ENCODE results near the gene USP21. TPM values are rescaled to one million over a fixed set of nuclear protein-coding genes. Genes with fewer than 3 reads are reported as not detected.

Gene USP21
- total RNA-seq, 2 donors from 2014 or later = 23.2 to 28.8 TPM

- Histone ChIP-seq H3K27ac (peak within 1 kb of the TSS; percentile 89), H3K9me3 (no peaks in the 10 kb centered on the region), H3K4me3 (peak within 1 kb of the TSS; percentile 75), H3K36me3 (peaks cover 11% of the 10 kb centered on the region), H3K27me3 (replicated peaks; ENCODE audit: insufficient read depth) (no peaks in the 10 kb centered on the region), H3K4me1 (ENCODE audit: control insufficient read depth in 1 of 2, low read depth in 2 of 2) (peaks cover 19 to 33% of the 10 kb centered on the region in 2 donors)
- ATAC-seq (ENCODE audit: insufficient number of reproducible peaks, low FRiP score, low read depth) = peak; percentile 87
- DNase-seq (ENCODE audit: low spot score) = peak; percentile 97
- no peak for TF ChIP-seq CTCF (IDR thresholded peaks at IDR 0.05)
These were observed 6.7 kb downstream of the USP21 start, which contains the start of gene PPOX for GRCh38 chr1:161165742-161166668. TSS of gene PPOX (plus strand) at chr1:161166426. CDS start at chr1:161166848, 422 bp downstream.

- Histone ChIP-seq H3K9me3 (no peaks in the 10 kb centered on the region), H3K27ac (peak overlapping the region; percentile 89), H3K4me3 (peak overlapping the region; percentile 75), H3K36me3 (peaks cover 20% of the 10 kb centered on the region), H3K27me3 (replicated peaks; ENCODE audit: insufficient read depth) (no peaks in the 10 kb centered on the region), H3K4me1 (ENCODE audit: control insufficient read depth in 1 of 2, low read depth in 2 of 2) (peaks cover 13 to 24% of the 10 kb centered on the region in 2 donors)
- TF ChIP-seq CTCF (IDR thresholded peaks at IDR 0.05) = no peak
- DNase-seq (ENCODE audit: low spot score) = no peak
- ATAC-seq (ENCODE audit: insufficient number of reproducible peaks, low FRiP score, low read depth) = no peak
These were observed 7.6 kb downstream of the USP21 start for GRCh38 chr1:161166669-161167548.

- no peak overlapping the region for H3K4me3 ChIP-seq
- TF ChIP-seq CTCF (IDR thresholded peaks at IDR 0.05) = no peak
- H3K36me3 ChIP-seq = peaks cover 32% of the 10 kb centered on the region
- no peak overlapping the region for H3K27ac ChIP-seq
- ATAC-seq (ENCODE audit: insufficient number of reproducible peaks, low FRiP score, low read depth) (no peak), DNase-seq (ENCODE audit: low spot score) (no peak)
- H3K27me3 ChIP-seq (replicated peaks; ENCODE audit: insufficient read depth) = no peaks in the 10 kb centered on the region
- H3K9me3 ChIP-seq = no peaks in the 10 kb centered on the region
- peaks cover 16 to 35% of the 10 kb centered on the region in 2 donors for H3K4me1 ChIP-seq (ENCODE audit: control insufficient read depth in 1 of 2, low read depth in 2 of 2)
These were observed 9.6 kb downstream of the USP21 start for GRCh38 chr1:161168906-161169305.

- Histone ChIP-seq H3K27ac (no peak overlapping the region), H3K4me3 (no peak overlapping the region), H3K36me3 (peaks cover 34% of the 10 kb centered on the region), H3K9me3 (no peaks in the 10 kb centered on the region), H3K27me3 (replicated peaks; ENCODE audit: insufficient read depth) (no peaks in the 10 kb centered on the region), H3K4me1 (ENCODE audit: control insufficient read depth in 1 of 2, low read depth in 2 of 2) (peaks cover 11 to 35% of the 10 kb centered on the region in 2 donors)
- no peak for TF ChIP-seq CTCF (IDR thresholded peaks at IDR 0.05)
- no peak for ATAC-seq (ENCODE audit: insufficient number of reproducible peaks, low FRiP score, low read depth)
- no peak for DNase-seq (ENCODE audit: low spot score)
These were observed 11.9 kb downstream of the USP21 start for GRCh38 chr1:161171191-161171590.

GRCh38 chr1:161171696-161172095 lies 12.4 kb downstream of the USP21 start:
- no peak for ATAC-seq (ENCODE audit: insufficient number of reproducible peaks, low FRiP score, low read depth)

More at GRCh38 chr1:161171696-161172095, 12.4 kb downstream of the USP21 start:
- Histone ChIP-seq H3K9me3 (no peaks in the 10 kb centered on the region), H3K27me3 (replicated peaks; ENCODE audit: insufficient read depth) (no peaks in the 10 kb centered on the region), H3K27ac (no peak overlapping the region), H3K4me3 (no peak overlapping the region), H3K36me3 (peaks cover 34% of the 10 kb centered on the region), H3K4me1 (ENCODE audit: control insufficient read depth in 1 of 2, low read depth in 2 of 2) (peaks cover 14 to 39% of the 10 kb centered on the region in 2 donors)
- DNase-seq (ENCODE audit: low spot score) = no peak
- TF ChIP-seq CTCF (IDR thresholded peaks at IDR 0.05) = no peak

All from thoracic aorta (tissue), 2 donors.